CD4-positive, alpha-beta memory T cell (primary cell): Measurements from ENCODE around the gene RBPJ. TPM values are rescaled to one million over a fixed set of nuclear protein-coding genes. Genes with fewer than 3 reads are reported as not detected.

ENCODE experiments used
- CTCF ChIA-PET: fragments of 350-600 bp; sonication (Branson Sonifier 250); formaldehyde crosslinking; loops from one replicate; lab custom pipeline; 2021; ENCODE audit warnings: inconsistent platforms; ENCODE audit not compliant: partially characterized antibody; lab: Charles Lee
- POLR2A ChIA-PET: fragments of 350-600 bp; sonication (Branson Sonifier 250); formaldehyde crosslinking; loops from one replicate; lab custom pipeline; 2021; ENCODE audit not compliant: partially characterized antibody; lab: Charles Lee
- DNase-seq, 5 donors: peaks; one replicate each; pipeline versions ENCODE4 v3.0.0 to v3.0.0-alpha.2; 2020 to 2022; ENCODE audit warnings: mixed read lengths in 1 of 5
- H3K27ac ChIP-seq: one replicate; pipeline ENCODE4 v1.7.0; 2013; ENCODE audit warnings: low read depth, low read length
- H3K27me3 ChIP-seq: 2 replicates; pipeline ENCODE4 v1.7.0; 2013; ENCODE audit warnings: mild to moderate bottlenecking, low read length, moderate library complexity; ENCODE audit not compliant: insufficient read depth
- H3K36me3 ChIP-seq: 2 replicates; pipeline ENCODE4 v1.7.0; 2013; ENCODE audit warnings: mild to moderate bottlenecking, low read length, moderate library complexity; ENCODE audit not compliant: insufficient read depth
- H3K4me1 ChIP-seq: 2 replicates; pipeline ENCODE4 v1.7.0; 2013; ENCODE audit warnings: mild to moderate bottlenecking, low read length, moderate library complexity; ENCODE audit not compliant: insufficient read depth
- H3K4me3 ChIP-seq, 2 donors: one replicate each; pipeline ENCODE4 v1.7.0; 2013; ENCODE audit warnings: low read length in 2 of 2, mild to moderate bottlenecking in 1 of 2
- H3K9me3 ChIP-seq, 2 donors: one replicate each; pipeline ENCODE4 v1.7.0; 2013; ENCODE audit warnings: low read length in 2 of 2, control low read depth in 1 of 2; ENCODE audit not compliant: control insufficient read depth in 1 of 2
- H3K27ac Mint-ChIP-seq, 7 donors: one replicate each; pipeline ENCODE4 v1.8.0; 2020 to 2021; ENCODE audit warnings: mixed read lengths in 7 of 7, mild to moderate bottlenecking in 6 of 7, inconsistent platforms in 3 of 7, moderate library complexity in 3 of 7
- H3K27me3 Mint-ChIP-seq, 2 donors: one replicate each; pipeline ENCODE4 v1.8.0; 2020 to 2021; ENCODE audit warnings: mixed read lengths in 2 of 2
- H3K36me3 Mint-ChIP-seq, 2 donors: one replicate each; pipeline ENCODE4 v1.8.0; 2020 to 2021; ENCODE audit warnings: mixed read lengths in 2 of 2, inconsistent platforms in 1 of 2, mild to moderate bottlenecking in 1 of 2
- H3K4me1 Mint-ChIP-seq, 4 donors: one replicate each; pipeline ENCODE4 v1.8.0; 2020 to 2021; ENCODE audit warnings: mixed read lengths in 4 of 4, mild to moderate bottlenecking in 1 of 4
- H3K4me3 Mint-ChIP-seq, 8 donors: one replicate each; pipeline ENCODE4 v1.8.0; 2020 to 2021; ENCODE audit warnings: mixed read lengths in 8 of 8, mild to moderate bottlenecking in 7 of 8, moderate library complexity in 6 of 8, inconsistent platforms in 3 of 8
- H3K9me3 Mint-ChIP-seq, 8 donors: one replicate each; pipeline ENCODE4 v1.8.0; 2020 to 2021; ENCODE audit warnings: mixed read lengths in 8 of 8, mild to moderate bottlenecking in 5 of 8, inconsistent platforms in 3 of 8, moderate library complexity in 1 of 8
- intact Hi-C: fragments of 100-400 bp; cut with micrococcal nuclease; formaldehyde crosslinking; loops from one replicate; pipeline ENCODE4 v1.15.1; 2023
- polyA plus RNA-seq, 2 donors: library from polyadenylated mRNA; unstranded; fragments of 300-500 nt; fragmentation: Illumina TruSeq; gene quantifications; one replicate each; pipeline ENCODE4 v1.2.3, GENCODE V29; 2021
- total RNA-seq, 2 experiments: library from RNA; stranded (reverse); gene quantifications; one replicate each; pipeline ENCODE4 v1.2.3, GENCODE V29; 2021

RBPJ gene
- total and polyA plus RNA-seq, 4 experiments from 2014 or later, result 75.2 to 96.3 (median 91.5) TPM

GRCh38 chr4:26300314-26301307, 20.2 kb upstream of the RBPJ start:
- DNase-seq, result no peak
- intact Hi-C loops, result no loop called here
- H3K4me3 Mint-ChIP-seq, result peak overlapping the region in 7 of 8 donors; percentile 2 to 64 (median 47)

DNA sequence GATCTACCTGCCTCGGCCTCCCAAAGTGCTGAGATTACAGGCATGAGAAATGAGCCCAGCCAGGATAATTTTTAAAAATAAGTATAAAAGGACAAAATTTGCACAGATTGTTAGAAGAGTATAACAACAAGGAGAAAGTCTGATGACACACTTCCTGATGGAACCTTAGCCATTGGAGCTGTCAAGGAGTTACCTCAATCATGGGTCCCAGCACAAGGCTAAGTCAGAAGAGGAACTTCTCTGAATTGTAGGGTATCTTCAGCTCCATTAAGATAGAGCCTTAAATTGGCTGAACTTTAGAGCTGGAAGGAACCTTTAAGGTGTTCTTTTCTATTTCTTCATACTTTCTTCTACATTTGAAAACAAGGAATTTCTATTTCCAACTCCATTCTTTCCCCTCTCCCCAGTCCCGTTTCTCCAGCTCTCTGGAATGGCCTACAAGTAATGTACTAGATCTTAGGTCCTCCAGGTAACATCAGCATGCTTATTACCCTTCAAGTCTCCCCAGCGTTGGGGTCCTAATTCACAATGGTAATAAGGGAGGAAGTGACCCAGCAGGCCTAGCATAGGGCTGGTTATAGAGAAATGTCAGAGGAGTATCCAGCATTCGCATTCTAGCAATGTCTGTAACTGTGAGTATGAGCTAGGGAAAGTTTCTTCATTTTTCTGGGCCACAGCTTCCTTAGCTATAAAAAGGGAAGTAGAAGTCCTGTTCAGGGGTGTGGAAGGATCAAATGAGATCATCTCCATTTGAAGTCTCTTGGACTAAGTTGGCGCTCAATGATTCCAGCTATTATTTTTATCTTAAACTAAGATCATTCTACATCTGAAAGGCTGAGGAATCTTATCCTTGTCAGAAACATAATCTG, 18.5 kb upstream of the RBPJ start:
- no peak overlapping the region for H3K27ac ChIP-seq
- H3K4me1 Mint-ChIP-seq, result peaks cover 7 to 24% (median 16%) of the 10 kb centered on the region in 4 donors
- no peak for DNase-seq
- H3K36me3 ChIP-seq, result no peaks in the 10 kb centered on the region
- no peaks in the 10 kb centered on the region for H3K36me3 Mint-ChIP-seq
- H3K27me3 Mint-ChIP-seq, result no peaks in the 10 kb centered on the region
- no peaks in the 10 kb centered on the region for H3K9me3 Mint-ChIP-seq
- H3K27me3 ChIP-seq, result no peaks in the 10 kb centered on the region
- POLR2A ChIA-PET, result interaction anchor here (1.1 to 1.5 kb wide), 2 partner anchors 17 to 29 kb away, joined by 3 to 9 read pairs; no protein-coding TSS in a partner anchor
- H3K4me1 ChIP-seq, result peaks cover 6% of the 10 kb centered on the region
- no peak overlapping the region for H3K4me3 ChIP-seq
- peak overlapping the region in 1 of 7 donors; percentile 9 for H3K27ac Mint-ChIP-seq
- no peaks in the 10 kb centered on the region for H3K9me3 ChIP-seq
- CTCF ChIA-PET, result interaction anchor here (0.7 to 1.6 kb wide), 4 partner anchors 10 to 558 kb away, joined by 3 to 4 read pairs (median 3); no protein-coding TSS in a partner anchor
- intact Hi-C loops, result no loop called here
- H3K4me3 Mint-ChIP-seq, result no peak overlapping the region

More at GRCh38 chr4:26300314-26301307, 20.2 kb upstream of the RBPJ start:
- Histone ChIP-seq H3K9me3 (no peaks in the 10 kb centered on the region), H3K27ac (peak overlapping the region; percentile 26), H3K27me3 (no peaks in the 10 kb centered on the region), H3K4me1 (peaks cover 6% of the 10 kb centered on the region), H3K4me3 (no peak overlapping the region), H3K36me3 (no peaks in the 10 kb centered on the region)
- Mint-ChIP-seq H3K4me1 (peaks cover 7 to 24% (median 16%) of the 10 kb centered on the region in 4 donors), H3K27ac (peak overlapping the region in 5 of 7 donors; percentile 19 to 72 (median 53)), H3K27me3 (no peaks in the 10 kb centered on the region), H3K9me3 (no peaks in the 10 kb centered on the region), H3K36me3 (no peaks in the 10 kb centered on the region)
- POLR2A ChIA-PET, result interaction anchor here (1.1 kb wide), 1 partner anchor 19 kb away, joined by 4 read pairs; no protein-coding TSS in a partner anchor
- CTCF ChIA-PET, result no interaction called here

DNA sequence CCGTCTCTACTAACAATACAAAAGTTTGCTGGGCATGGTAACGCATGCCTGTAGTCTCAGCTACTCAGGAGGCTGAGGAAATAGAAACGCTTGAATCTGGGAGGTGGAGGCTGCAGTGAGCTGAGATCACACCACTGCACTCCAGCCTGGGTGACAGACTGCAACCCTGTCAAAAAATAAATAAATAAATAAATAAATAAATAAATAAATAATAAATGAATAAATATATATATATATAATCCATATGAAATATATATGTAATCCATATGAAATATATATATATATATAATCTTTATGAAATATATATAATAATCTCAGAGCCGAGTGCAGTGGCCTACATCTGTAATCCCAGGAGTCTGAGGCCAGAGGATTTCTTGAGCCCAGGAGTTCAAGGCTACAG, 17.8 kb upstream of the RBPJ start:
- Mint-ChIP-seq H3K27ac (no peak overlapping the region), H3K4me3 (no peak overlapping the region), H3K9me3 (no peaks in the 10 kb centered on the region), H3K27me3 (no peaks in the 10 kb centered on the region), H3K36me3 (no peaks in the 10 kb centered on the region), H3K4me1 (peaks cover 7 to 24% (median 16%) of the 10 kb centered on the region in 4 donors)
- DNase-seq, result no peak
- Histone ChIP-seq H3K4me1 (peaks cover 6% of the 10 kb centered on the region), H3K27ac (no peak overlapping the region), H3K36me3 (no peaks in the 10 kb centered on the region), H3K27me3 (no peaks in the 10 kb centered on the region), H3K4me3 (no peak overlapping the region), H3K9me3 (no peaks in the 10 kb centered on the region)
- intact Hi-C loops, result no loop called here
- CTCF ChIA-PET, result interaction anchor here (0.7 to 1.6 kb wide), 2 partner anchors 9 to 15 kb away, joined by 3 read pairs; no protein-coding TSS in a partner anchor
- POLR2A ChIA-PET, result interaction anchor here (1.5 kb wide), 1 partner anchor 16 kb away, joined by 9 read pairs; no protein-coding TSS in a partner anchor

DNA sequence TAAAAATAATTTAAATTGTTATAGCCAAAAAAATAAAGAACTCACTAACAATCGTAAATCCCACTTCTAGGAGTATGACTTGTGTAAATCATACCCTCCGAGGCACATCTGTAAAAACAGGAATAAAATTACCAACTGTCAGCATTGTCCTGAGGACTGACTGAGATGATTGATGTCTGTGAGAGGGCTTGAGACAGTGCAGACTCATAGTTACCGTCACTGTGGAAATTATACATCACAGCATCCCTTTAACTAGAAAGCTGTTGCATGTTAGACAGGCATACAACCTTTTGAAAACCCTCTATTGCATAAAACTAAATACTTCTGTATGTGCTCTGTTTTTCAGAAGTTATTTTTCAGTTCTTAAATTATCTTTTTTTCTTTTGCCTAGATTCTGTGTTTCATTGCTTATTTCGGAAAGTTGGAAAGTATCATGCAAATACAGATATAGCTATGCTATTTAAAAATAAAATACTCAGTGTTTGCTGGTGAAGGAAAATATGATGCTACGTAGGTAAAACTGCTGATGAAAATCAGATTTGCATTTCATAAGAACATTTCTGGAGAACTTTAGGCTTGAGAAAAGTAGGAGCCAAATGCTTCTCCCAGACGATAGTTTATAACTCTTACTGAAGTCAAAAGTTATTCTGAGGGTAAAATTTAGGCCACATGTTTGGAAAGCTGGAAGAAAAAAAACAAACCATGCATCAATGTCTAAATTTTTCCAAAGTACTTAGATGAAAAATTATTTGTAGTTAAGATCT, 13.6 kb upstream of the RBPJ start:
- H3K9me3 Mint-ChIP-seq, result no peaks in the 10 kb centered on the region
- no peak overlapping the region for H3K4me3 Mint-ChIP-seq
- H3K27me3 ChIP-seq, result no peaks in the 10 kb centered on the region
- ChIA-PET CTCF (no interaction called here), POLR2A (no interaction called here)
- no peak overlapping the region for H3K27ac ChIP-seq
- H3K27me3 Mint-ChIP-seq, result no peaks in the 10 kb centered on the region
- intact Hi-C loops, result no loop called here
- H3K4me1 ChIP-seq, result no peaks in the 10 kb centered on the region
- H3K9me3 ChIP-seq, result no peaks in the 10 kb centered on the region
- no peak overlapping the region for H3K27ac Mint-ChIP-seq
- no peaks in the 10 kb centered on the region for H3K36me3 ChIP-seq
- H3K36me3 Mint-ChIP-seq, result no peaks in the 10 kb centered on the region
- H3K4me1 Mint-ChIP-seq, result peaks cover 3 to 16% (median 4%) of the 10 kb centered on the region in 4 donors
- no peak overlapping the region for H3K4me3 ChIP-seq
- DNase-seq, result no peak

DNA sequence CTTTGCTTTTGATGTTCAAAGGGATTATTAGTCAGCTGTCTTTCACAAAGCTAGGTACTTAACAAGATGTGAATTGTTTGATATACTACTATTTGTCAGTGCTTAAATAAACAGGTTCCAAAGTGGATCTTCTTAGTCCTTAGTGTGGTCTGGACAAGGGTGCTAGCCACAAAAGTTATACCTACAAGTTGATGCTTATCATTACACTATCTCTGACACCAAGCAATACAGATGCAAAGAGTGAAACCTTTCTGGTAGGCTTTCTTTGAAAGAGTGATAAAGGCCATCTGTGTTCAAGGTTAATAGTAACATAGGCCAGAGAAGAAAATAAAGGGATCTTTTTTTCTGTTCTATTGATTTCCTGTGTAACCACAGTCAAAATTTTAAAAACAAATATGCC, 12.2 kb upstream of the RBPJ start:
- Histone ChIP-seq H3K4me1 (peaks cover 7% of the 10 kb centered on the region), H3K4me3 (no peak overlapping the region), H3K36me3 (no peaks in the 10 kb centered on the region), H3K27me3 (no peaks in the 10 kb centered on the region), H3K27ac (no peak overlapping the region), H3K9me3 (no peaks in the 10 kb centered on the region)
- peak overlapping the region in 1 of 8 donors; percentile 15 for H3K4me3 Mint-ChIP-seq
- peaks cover 7 to 23% (median 10%) of the 10 kb centered on the region in 4 donors for H3K4me1 Mint-ChIP-seq
- no peak for DNase-seq
- ChIA-PET POLR2A (interaction anchor here (1.4 kb wide), 1 partner anchor 16 kb away, joined by 3 read pairs; no protein-coding TSS in a partner anchor), CTCF (no interaction called here)
- no peaks in the 10 kb centered on the region for H3K36me3 Mint-ChIP-seq
- intact Hi-C loops, result no loop called here
- H3K9me3 Mint-ChIP-seq, result peaks cover 0 to 3% (median 0%) of the 10 kb centered on the region in 8 donors
- no peaks in the 10 kb centered on the region for H3K27me3 Mint-ChIP-seq
- H3K27ac Mint-ChIP-seq, result peak overlapping the region in 1 of 7 donors; percentile 50

DNA sequence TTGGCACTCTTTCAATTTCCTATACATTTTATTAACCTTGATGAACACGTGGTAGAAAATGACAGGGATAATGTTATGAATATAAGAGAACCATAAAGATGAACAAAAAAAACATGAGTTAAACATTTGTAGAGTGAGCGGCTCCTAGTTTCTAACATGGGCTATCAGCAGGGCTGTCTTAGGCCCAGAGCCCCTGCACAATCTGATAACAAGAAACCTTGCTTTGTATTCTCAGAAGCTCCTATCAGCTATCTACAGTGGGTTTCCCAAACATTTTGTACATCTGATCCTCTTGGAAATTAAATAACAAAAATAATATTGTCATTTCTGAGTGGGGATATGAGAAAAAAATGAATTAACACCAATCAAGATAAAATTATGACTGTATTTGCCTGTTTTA, 10.6 kb upstream of the RBPJ start:
- peaks cover 7 to 23% (median 11%) of the 10 kb centered on the region in 4 donors for H3K4me1 Mint-ChIP-seq
- peaks cover 2% of the 10 kb centered on the region in 2 donors for H3K36me3 Mint-ChIP-seq
- Histone ChIP-seq H3K9me3 (no peaks in the 10 kb centered on the region), H3K4me1 (peaks cover 7% of the 10 kb centered on the region), H3K36me3 (no peaks in the 10 kb centered on the region), H3K27ac (no peak overlapping the region), H3K27me3 (no peaks in the 10 kb centered on the region), H3K4me3 (no peak overlapping the region)
- intact Hi-C loops, result no loop called here
- POLR2A ChIA-PET, result interaction anchor here (1.6 kb wide), 1 partner anchor 9 kb away, joined by 8 read pairs; no protein-coding TSS in a partner anchor
- H3K27me3 Mint-ChIP-seq, result no peaks in the 10 kb centered on the region
- DNase-seq, result no peak
- no peak overlapping the region for H3K4me3 Mint-ChIP-seq
- CTCF ChIA-PET, result interaction anchor here (0.7 to 2.5 kb wide), 3 partner anchors 15 to 322 kb away, joined by 3 to 10 read pairs (median 5); no protein-coding TSS in a partner anchor
- no peak overlapping the region for H3K27ac Mint-ChIP-seq
- H3K9me3 Mint-ChIP-seq, result peaks cover 3 to 10% (median 8%) of the 10 kb centered on the region in 8 donors
